Right renal pelvis (tissue), 4 donors: ENCODE data around the gene TET1. TPM values are rescaled to one million over a fixed set of nuclear protein-coding genes. Genes with fewer than 3 reads are reported as not detected.
"Not testable (repeated sequence)": the region's sequence is repeated elsewhere in the genome, so short reads cannot be mapped to it uniquely, and the experiment has no call there.

Source experiments
- DNase-seq, 4 donors: peaks; one replicate each; pipeline ENCODE4 v3.0.0-alpha.2; 2013; ENCODE audit warnings: low read depth in 4 of 4, low spot score in 3 of 4, missing footprints in 1 of 4
- polyA plus RNA-seq, 4 donors: library from polyadenylated mRNA; unstranded; fragments of 120-200 nt; gene quantifications; one replicate each; pipeline ENCODE4 v1.2.1, GENCODE V29; 2013; ENCODE audit not compliant: insufficient read length in 4 of 4

The TET1 gene
- 10 to 100 TPM in 2 of 4 donors, 1 to 10 TPM in 2; 9.6 to 11.5 (median 10.2) TPM for polyA plus RNA-seq

GRCh38 chr10:68560186-68560942 lies at the start of gene TET1:
Gene TET1, plus strand, starts transcription at chr10:68560337. Its CDS starts 12,002 bp downstream, at chr10:68572339.
- DNase-seq, result peak in 3 of 4 donors; percentile 54 to 65 (median 64)

DNA sequence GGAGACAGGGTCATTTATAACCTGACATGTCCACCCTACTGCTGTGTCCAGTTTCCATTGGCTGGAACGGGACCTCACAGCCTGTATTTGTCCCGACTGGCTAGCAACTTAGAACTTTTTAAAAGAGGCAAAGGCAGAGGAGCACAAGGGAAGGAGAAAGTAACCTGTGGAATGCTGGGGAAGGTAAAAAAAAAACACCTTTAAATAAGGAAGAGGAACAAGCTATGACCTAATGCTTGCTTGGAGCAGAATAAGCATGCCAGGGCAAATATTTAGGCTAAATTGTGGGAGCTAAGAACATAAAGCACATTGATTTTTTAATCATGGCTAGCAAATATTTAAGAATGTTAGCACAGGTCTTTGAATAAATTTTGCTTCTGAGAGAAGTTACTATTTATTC lies 43.9 kb upstream of the TET1 start:
- DNase-seq, result not testable (repeated sequence)

- DNase-seq, result no peak
Measured at GRCh38 chr10:68516766-68517165, 43.4 kb upstream of the TET1 start.

DNA sequence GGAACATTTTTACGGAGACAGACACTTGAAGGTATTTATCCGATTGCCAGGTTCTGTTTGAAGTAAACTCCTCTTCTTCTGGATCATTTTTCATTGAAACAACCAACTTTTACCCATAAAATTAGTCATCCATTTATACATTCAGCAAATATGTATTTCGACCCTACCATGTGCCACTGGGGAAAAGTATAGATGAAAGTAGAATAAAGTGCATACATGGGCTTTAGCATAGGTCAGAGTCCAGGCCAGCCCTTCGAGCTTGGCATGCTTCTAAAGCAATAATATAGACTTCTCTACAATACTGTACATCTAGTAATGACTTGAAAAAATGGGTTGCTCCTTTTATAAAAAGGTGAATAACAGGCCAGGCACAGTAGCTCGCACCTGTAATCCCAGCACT lies 42.9 kb upstream of the TET1 start:
- DNase-seq, result no peak

DNA sequence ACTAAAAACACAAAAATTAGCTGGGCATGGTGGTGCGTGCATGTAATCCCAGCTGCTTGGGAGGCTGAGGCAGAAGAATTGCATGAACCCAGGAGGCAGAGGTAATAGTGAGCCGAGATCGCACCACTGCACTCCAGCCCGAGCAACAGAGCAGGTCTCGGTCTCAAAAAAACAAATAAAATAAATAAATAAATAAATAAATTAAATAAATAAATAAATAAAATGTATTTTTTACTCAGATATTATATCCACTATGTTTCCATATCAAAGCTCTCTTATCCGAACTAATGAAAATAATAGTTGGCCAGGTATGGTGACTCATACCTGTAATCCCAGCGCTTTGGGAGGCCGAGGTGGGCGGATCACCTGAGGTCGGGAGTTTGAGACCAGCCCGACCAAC lies 41.5 kb upstream of the TET1 start:
- DNase-seq, result not testable (repeated sequence)

GRCh38 chr10:68525490-68526038 lies 34.6 kb upstream of the TET1 start:
- not testable (repeated sequence) for DNase-seq

DNA sequence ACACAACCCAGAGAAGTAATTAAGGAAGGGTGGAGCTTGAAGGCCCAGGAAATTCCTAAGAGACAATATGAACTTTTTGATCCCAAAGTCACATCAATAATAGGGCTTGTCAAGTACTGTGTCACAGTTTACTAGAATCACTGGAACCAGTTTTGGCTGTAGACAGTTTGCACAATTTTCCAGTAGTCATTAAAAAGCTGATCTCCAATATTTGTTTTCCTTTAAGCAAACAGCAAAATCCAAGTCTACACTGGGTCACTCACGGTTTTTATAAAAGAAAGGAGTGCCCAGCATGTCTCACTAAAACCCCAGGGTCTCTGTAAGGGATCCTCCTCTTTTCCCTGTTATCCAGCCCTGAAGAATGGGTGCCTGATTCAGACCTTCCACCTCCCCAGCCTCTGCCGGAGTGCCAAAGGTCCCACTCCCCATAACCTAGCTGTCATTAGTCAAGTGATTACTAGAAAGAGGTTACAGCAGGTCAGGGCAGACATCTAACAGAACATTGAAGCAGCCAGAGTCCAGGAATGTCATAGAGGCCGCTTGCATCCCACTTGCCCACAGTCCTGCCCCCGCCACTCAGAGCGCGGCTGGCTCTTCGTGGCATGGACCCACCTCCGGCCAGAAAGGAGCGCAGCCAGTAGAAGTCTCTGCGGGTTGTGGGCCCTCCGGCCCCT lies 33.4 kb upstream of the TET1 start:
- DNase-seq, result no peak

DNA sequence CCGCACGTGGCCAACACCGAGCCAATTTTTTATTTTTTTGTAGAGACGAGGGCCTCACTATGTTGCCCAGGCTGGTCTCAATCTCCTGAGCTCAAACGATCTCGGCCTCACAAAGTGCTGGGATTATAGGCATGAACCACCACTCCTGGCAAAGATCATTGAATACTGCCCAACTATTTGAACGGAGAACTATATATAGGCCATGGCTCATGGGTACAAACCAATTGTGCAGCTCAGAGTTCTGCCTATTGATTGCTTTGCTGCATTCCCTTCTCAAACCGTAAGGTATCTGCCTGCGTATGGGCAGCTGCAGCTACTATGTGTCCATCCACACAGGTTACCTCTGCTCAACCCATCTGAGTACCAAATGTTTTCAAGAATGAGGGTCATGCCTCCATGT lies 23.2 kb upstream of the TET1 start:
- DNase-seq, result no peak

DNA sequence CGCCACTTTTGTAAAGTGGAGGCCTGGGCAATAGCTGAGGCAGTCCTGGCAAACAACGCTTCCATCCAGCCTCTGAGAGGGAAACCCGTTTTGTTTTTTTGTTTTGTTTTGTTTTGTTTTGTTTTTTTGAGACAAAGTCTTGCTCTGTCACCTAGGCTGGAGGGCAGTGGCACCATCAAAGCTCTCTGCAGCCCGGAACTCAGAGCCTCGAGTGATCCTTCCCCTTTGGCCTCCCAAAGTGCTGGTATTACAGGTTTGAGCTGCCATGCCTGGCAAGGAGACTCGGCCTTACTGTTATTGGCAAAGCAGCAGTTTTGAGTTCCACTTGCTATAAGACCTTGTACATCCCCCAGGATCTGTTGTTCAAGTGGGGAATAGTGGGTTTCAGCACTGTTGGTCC lies 22.3 kb upstream of the TET1 start:
- DNase-seq, result no peak

DNA sequence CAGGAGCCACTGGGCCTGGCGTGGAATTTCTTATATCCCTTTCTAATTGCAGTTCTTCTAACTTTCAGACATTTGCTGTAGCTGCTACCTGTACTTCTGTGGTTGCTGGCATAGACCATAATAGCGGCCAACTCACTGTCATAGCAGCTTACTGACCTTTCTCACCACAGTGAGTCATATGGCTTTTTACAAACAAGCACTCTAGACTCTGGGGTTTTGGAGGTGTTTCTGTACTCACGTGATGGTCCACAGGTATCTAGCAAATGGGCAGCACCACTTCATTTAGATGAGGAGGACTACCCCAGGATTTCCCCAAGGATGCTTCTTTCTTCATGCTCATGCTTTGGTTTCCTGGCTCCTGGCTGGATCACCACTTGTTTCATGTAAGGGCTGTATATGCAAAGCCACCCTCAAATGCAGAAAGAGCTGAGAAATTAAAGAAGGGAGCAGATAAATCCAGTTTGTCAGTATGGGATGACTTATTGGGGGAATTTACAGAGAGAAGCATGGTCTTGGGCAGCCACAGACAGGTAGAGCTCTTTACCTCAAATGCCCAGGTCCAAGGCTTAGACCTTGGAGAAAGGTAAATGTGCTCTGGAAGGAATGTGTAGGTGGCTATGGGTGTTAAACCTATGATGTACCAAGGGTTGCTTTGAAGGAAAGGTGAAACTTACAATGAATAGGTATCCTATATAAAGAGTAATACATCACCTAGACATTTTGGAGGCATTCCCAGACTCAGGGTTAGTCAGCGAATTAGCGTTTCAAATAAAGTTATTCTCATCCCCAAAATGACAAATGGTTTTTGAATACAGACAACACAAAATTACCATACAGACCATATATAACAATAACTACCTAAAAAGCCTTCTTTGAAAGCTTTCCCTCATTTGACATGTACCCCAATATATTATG lies 16.9 kb upstream of the TET1 start:
- DNase-seq, result no peak

DNA sequence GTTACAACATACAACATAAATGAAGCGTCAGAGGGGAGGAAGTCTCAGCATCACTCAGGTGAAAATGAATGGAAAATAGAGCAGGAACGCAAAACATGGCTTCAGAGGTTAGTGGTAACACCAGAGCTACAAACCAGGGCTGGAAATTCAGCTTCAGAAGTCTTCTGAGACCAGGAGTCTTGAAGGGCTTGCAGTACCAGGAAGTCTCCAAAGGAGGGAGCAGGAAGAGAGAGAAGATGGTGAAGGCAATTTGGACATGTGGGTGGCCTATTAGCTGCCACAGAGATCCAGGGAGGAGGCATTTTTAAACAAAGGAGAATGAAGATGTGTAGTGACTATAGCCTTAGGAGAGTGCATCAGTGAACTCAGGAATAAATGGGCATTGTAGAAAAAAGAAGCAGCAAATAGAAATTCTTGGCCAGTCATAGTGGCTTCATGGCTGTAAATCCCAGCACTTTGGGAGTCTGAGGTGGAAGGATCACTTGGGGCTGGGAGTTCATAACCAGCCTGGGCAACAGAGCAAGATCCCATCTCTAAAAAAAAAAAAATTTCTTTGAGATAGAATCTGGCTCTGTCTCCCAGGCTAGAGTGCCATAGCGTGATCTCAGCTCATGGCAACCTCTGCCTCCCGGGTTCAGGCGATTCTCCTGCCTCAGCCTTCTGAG lies 9.3 kb upstream of the TET1 start:
- DNase-seq, result peak in 1 of 4 donors; percentile 37

GRCh38 chr10:68553138-68553537 lies 7.0 kb upstream of the TET1 start:
- DNase-seq, result no peak

DNA sequence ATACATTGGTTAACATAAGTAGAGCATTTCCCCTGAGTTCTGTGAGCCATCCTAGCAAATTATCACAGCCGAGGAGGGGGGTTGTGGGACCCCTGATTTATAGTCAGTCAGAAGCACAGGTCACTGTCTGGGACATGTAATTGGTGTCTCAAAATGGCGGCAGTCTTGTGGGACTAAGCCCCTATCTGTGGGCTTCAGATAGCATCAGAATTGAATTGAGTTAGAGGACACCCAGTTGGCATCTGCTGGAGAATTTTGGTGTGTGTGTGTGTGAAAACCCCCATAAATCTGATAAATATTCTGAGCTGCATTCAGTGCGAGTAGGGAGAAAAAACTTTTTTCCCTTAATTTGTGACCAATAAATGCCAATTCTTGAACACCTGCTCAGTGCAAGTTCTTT lies 6.5 kb upstream of the TET1 start:
- no peak for DNase-seq

DNA sequence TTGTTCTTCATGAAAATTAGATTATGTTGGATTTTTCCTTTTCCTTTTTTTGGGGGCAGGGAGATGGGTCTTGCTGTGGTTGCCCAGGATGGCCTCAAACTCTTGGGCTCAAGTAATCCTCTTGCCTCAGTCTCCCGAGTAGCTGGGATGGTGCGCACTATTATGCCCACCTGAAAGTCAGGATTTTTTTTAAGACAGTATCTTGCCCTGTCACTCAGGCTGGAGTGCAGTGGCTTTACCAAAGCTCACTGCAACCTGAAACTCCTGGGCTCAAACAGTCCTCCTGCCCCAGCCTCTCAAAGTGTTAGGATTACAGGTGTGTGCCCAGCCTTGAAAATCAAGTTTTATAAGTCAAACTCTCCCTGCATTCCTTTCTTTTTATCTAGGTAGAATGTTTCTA lies 1.7 kb upstream of the TET1 start:
- no peak for DNase-seq

DNA sequence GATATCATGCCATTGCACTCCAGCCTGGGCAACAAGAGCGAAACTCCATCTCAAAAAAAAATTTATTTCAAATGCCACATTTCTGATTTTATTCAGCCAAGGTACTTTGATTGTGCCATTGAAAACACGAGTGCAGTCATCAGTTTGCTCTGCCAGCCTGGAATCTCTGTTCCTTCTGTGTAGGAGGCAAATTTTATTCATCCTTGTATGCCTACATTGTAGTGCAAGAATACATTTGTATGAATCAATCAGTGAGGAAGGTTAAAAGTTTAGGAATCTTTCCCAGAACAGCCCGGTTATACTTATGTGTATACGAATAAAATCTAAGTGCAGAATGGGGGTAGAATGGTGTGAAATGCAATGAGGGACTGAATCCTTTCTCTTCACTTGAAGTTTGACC lies 886 bp upstream of the TET1 start:
- no peak for DNase-seq

GRCh38 chr10:68559841-68560185 lies 324 bp upstream of the TET1 start:
- DNase-seq, result no peak

GRCh38 chr10:68560943-68561864 lies 1.1 kb downstream of the TET1 start:
- peak in 2 of 4 donors; percentile 19 to 35 for DNase-seq

DNA sequence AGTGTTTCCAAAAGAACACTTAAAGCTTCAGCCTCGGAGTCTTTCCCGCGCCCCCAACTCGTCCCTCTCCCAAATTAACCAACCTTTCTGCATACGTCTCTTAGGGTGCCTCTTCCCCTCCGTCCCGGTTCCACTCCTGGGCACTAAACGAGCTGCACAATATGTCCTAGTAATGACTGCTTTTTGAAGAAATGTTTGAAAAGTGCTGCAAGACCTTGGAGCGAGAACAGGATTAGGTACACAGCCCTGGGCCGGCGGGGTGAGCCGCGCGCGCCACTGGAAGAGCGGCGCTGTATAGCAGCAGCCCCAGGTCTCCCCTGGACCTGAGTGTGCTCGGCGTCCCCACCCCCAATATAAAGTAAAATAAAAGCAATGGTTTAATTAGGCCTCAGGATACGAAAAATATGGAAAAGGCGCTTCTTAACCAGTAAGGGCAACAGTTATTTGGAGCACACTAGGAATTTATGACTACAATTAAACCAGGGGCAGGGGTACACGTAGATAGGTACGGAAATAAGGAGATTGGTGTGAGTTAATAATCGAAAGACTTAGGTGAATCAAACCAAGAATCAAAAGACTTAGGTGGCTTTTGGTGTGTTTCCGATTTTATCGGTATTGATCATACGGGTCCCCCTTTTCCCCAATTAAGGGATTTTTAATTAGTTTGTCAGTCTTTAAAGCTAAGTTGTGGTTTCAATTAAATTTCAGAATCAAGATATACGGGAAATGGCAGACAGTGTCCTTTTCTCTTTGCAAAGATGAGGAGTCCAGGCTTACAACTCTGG lies 1.9 kb downstream of the TET1 start:
- peak in 2 of 4 donors; percentile 3 to 5 for DNase-seq
